ENCODE data around the gene CTLA4.
A peak's percentile ranks its signal among the peaks of the same experiment; 100 is the strongest.

The CTLA4 gene

DNA sequence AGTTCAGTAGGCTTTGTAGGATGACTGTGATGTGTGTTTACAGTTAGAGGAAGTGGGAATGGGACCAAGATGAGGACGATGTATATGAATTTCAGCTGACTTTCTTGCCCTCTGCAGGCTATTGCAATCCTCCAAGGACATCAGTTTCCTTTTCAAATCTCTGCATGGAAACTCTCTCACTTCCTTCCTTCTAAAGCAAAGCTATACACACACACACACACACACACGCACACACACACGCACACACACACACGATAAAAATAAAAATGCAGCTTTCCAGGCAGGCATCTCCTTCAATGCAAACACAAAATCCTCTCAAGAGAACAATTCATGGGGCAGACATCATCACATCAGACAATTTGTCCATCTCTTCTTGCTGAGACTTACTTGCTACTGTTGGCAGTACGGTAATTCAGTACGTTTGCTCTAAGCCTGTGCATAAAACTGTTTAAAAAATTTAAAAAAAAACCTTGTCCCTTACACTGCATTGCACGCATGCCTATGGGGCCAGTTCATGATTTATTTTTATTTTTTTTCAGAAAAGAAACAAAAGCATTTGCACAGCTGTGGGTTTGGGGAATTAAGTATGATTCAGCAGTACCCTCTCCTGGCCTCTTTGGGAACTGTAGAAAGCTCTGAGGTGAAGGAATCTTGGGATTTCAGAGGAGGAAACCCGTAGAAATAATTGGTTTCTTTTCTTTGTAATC, 41.8 kb downstream of the CTLA4 start:
- no peak overlapping the region for H3K4me3 ChIP-seq (ENCODE audit: control insufficient read depth in 1 of 7, extremely low read depth in 1 of 7, insufficient read depth in 4 of 7, low read depth in 2 of 7, low read length in 6 of 7)
- ChIA-PET POLR2A (interaction anchor here (0.7 kb wide), 1 partner anchor 93 kb away, joined by 3 read pairs; no protein-coding TSS in a partner anchor), CTCF (interaction anchor here (0.8 to 2.2 kb wide), 5 partner anchors 9 to 427 kb away, joined by 3 to 6 read pairs (median 4); no protein-coding TSS in a partner anchor)
- DNase-seq, result peak in 2 of 3 donors; percentile 22 to 34
- no peaks in the 10 kb centered on the region for H3K27me3 ChIP-seq (replicated peaks in 2 of 5; ENCODE audit: control insufficient read depth in 4 of 5, insufficient read depth in 5 of 5, low read length in 4 of 5)
- H3K9me3 ChIP-seq (ENCODE audit: control extremely low read depth in 1 of 5, control insufficient read depth in 4 of 5, insufficient read depth in 2 of 5, low read depth in 1 of 5, low read length in 4 of 5), result no peaks in the 10 kb centered on the region
- WGBS (ENCODE audit: insufficient coverage), result 31% methylated on average over 4 of the region's 8 CpGs
- peaks cover 0 to 12% (median 6%) of the 10 kb centered on the region in 4 experiments for H3K4me1 ChIP-seq (ENCODE audit: control extremely low read depth in 1 of 4, control insufficient read depth in 4 of 4, insufficient read depth in 4 of 4, low read length in 3 of 4)
- no peaks in the 10 kb centered on the region for H3K36me3 ChIP-seq (ENCODE audit: control insufficient read depth in 4 of 4, insufficient read depth in 4 of 4, low read length in 3 of 4)
- H3K27ac ChIP-seq (ENCODE audit: insufficient read depth in 1 of 2, low read depth in 1 of 2, low read length in 2 of 2, poor library complexity in 1 of 2, severe bottlenecking in 2 of 2), result no peak overlapping the region

DNA sequence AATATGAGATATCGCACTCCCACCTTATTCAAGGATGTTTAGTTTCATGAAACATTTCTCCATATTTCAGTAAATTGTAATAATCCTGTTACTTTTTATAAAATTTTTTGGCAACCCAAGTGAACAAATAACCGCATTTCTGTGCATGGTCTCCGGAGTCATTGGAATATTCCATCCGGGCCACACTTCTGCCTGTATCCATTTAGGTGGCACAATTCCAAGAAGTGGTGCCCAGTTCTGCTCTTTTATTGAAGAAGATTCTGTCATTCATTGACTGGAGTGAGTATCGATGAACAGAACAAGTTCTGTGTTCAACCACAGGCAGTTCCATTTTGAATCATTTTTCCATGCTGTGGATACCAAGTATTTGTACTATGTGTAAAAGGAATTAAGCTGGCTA, 42.4 kb downstream of the CTLA4 start:
- no peak overlapping the region for H3K27ac ChIP-seq (ENCODE audit: insufficient read depth in 1 of 2, low read depth in 1 of 2, low read length in 2 of 2, poor library complexity in 1 of 2, severe bottlenecking in 2 of 2)
- no peak for DNase-seq
- ChIA-PET CTCF (interaction anchor here (1.1 to 2.2 kb wide), 4 partner anchors 10 to 427 kb away, joined by 3 to 6 read pairs (median 4); no protein-coding TSS in a partner anchor), POLR2A (no interaction called here)
- H3K27me3 ChIP-seq (replicated peaks in 2 of 5; ENCODE audit: control insufficient read depth in 4 of 5, insufficient read depth in 5 of 5, low read length in 4 of 5), result no peaks in the 10 kb centered on the region
- H3K4me1 ChIP-seq (ENCODE audit: control extremely low read depth in 1 of 4, control insufficient read depth in 4 of 4, insufficient read depth in 4 of 4, low read length in 3 of 4), result peaks cover 0 to 13% (median 7%) of the 10 kb centered on the region in 4 experiments
- 89% methylated on average over 4 of the region's 5 CpGs for WGBS (ENCODE audit: insufficient coverage)
- H3K4me3 ChIP-seq (ENCODE audit: control insufficient read depth in 1 of 7, extremely low read depth in 1 of 7, insufficient read depth in 4 of 7, low read depth in 2 of 7, low read length in 6 of 7), result no peak overlapping the region
- H3K36me3 ChIP-seq (ENCODE audit: control insufficient read depth in 4 of 4, insufficient read depth in 4 of 4, low read length in 3 of 4), result no peaks in the 10 kb centered on the region
- H3K9me3 ChIP-seq (ENCODE audit: control extremely low read depth in 1 of 5, control insufficient read depth in 4 of 5, insufficient read depth in 2 of 5, low read depth in 1 of 5, low read length in 4 of 5), result no peaks in the 10 kb centered on the region

DNA sequence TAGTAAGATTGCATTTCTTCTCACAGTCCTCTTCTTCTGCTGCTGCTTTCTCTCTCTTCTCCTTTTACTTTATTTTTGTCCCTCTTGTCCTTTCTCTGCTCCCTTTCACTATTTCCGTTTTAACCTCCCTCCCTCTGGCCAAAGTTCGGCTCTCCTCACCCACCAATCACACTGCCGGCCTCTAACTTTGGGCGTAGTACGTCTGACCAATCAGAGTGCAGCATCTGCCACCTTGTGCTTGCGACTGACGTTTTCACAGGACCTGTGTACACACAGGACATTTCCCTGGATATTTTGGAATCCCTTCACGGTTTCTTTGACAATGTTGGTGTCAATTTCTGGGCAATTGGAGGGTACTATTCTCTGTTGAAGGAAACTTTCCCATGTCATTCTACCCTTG, 46.4 kb downstream of the CTLA4 start:
- DNase-seq, result no peak
- Histone ChIP-seq H3K27me3 (replicated peaks in 2 of 5; ENCODE audit: control insufficient read depth in 4 of 5, insufficient read depth in 5 of 5, low read length in 4 of 5) (no peaks in the 10 kb centered on the region), H3K9me3 (ENCODE audit: control extremely low read depth in 1 of 5, control insufficient read depth in 4 of 5, insufficient read depth in 2 of 5, low read depth in 1 of 5, low read length in 4 of 5) (no peaks in the 10 kb centered on the region), H3K4me1 (ENCODE audit: control extremely low read depth in 1 of 4, control insufficient read depth in 4 of 4, insufficient read depth in 4 of 4, low read length in 3 of 4) (peaks cover 0 to 14% (median 9%) of the 10 kb centered on the region in 4 experiments), H3K27ac (ENCODE audit: insufficient read depth in 1 of 2, low read depth in 1 of 2, low read length in 2 of 2, poor library complexity in 1 of 2, severe bottlenecking in 2 of 2) (no peak overlapping the region), H3K4me3 (ENCODE audit: control insufficient read depth in 1 of 7, extremely low read depth in 1 of 7, insufficient read depth in 4 of 7, low read depth in 2 of 7, low read length in 6 of 7) (no peak overlapping the region), H3K36me3 (ENCODE audit: control insufficient read depth in 4 of 4, insufficient read depth in 4 of 4, low read length in 3 of 4) (no peaks in the 10 kb centered on the region)
- CTCF ChIA-PET, result no interaction called here
- 96% methylated on average over 8 of the region's 8 CpGs for WGBS (ENCODE audit: insufficient coverage)
- POLR2A ChIA-PET, result no interaction called here

DNA sequence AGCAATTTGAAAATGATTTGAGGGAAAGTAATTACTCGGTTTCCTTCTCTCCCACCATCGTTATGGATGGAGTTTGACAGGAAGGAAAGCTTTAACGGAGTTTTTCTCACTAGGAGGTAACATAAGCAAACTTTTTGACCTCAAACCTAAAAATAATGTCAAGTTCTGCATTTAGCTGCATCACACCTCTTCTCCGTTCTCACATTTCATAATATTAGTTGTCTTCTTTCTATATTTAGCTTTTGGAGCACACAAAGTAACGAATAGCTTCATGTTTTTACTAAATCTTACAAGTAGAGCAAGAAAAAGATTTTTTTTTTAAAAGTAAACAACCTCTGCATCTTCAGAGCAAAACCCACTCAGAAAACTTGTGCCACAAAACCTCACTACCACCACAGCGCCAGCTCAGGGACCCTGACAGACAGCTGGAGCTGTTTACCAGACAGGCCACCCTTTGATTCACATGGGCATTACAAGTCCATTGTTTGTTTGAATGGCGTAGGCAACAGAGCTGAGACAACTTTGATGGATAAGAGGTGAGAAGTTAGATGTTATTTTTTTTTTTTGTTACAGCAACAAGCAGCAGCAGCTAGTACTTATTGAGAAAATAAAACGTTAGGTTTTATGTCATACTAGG, 47.1 kb downstream of the CTLA4 start:
- Histone ChIP-seq H3K4me1 (ENCODE audit: control extremely low read depth in 1 of 4, control insufficient read depth in 4 of 4, insufficient read depth in 4 of 4, low read length in 3 of 4) (peaks cover 0 to 11% (median 6%) of the 10 kb centered on the region in 4 experiments), H3K27me3 (replicated peaks in 2 of 5; ENCODE audit: control insufficient read depth in 4 of 5, insufficient read depth in 5 of 5, low read length in 4 of 5) (no peaks in the 10 kb centered on the region), H3K36me3 (ENCODE audit: control insufficient read depth in 4 of 4, insufficient read depth in 4 of 4, low read length in 3 of 4) (no peaks in the 10 kb centered on the region), H3K4me3 (ENCODE audit: control insufficient read depth in 1 of 7, extremely low read depth in 1 of 7, insufficient read depth in 4 of 7, low read depth in 2 of 7, low read length in 6 of 7) (peak overlapping the region in 1 of 7 experiments; percentile 40), H3K9me3 (ENCODE audit: control extremely low read depth in 1 of 5, control insufficient read depth in 4 of 5, insufficient read depth in 2 of 5, low read depth in 1 of 5, low read length in 4 of 5) (no peaks in the 10 kb centered on the region), H3K27ac (ENCODE audit: insufficient read depth in 1 of 2, low read depth in 1 of 2, low read length in 2 of 2, poor library complexity in 1 of 2, severe bottlenecking in 2 of 2) (no peak overlapping the region)
- ChIA-PET POLR2A (no interaction called here), CTCF (no interaction called here)
- WGBS (ENCODE audit: insufficient coverage), result 84% methylated on average over 2 of the region's 8 CpGs
- peak in 2 of 3 donors; percentile 49 to 57 for DNase-seq

DNA sequence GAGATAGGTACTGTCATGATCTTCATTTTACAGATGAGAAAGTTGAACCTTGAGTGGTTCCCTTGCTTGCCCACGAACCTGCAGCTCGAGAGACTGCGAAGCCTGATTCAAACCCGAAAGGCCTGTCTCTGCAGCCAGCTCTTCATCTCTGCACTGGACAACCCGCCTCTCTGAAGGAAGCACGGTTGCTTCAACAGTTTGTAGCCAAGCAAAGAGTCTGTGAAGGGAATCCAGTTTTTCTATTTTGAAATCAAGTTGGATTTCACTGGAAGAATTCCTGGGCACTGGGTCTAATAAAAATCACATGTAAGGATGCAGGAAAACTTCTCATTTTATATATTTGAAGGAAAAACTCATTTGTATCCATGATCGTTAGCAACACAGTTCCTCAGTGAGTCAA, 47.7 kb downstream of the CTLA4 start:
- Histone ChIP-seq H3K4me3 (ENCODE audit: control insufficient read depth in 1 of 7, extremely low read depth in 1 of 7, insufficient read depth in 4 of 7, low read depth in 2 of 7, low read length in 6 of 7) (no peak overlapping the region), H3K4me1 (ENCODE audit: control extremely low read depth in 1 of 4, control insufficient read depth in 4 of 4, insufficient read depth in 4 of 4, low read length in 3 of 4) (peaks cover 0 to 11% (median 6%) of the 10 kb centered on the region in 4 experiments), H3K27me3 (replicated peaks in 2 of 5; ENCODE audit: control insufficient read depth in 4 of 5, insufficient read depth in 5 of 5, low read length in 4 of 5) (no peaks in the 10 kb centered on the region), H3K27ac (ENCODE audit: insufficient read depth in 1 of 2, low read depth in 1 of 2, low read length in 2 of 2, poor library complexity in 1 of 2, severe bottlenecking in 2 of 2) (no peak overlapping the region), H3K36me3 (ENCODE audit: control insufficient read depth in 4 of 4, insufficient read depth in 4 of 4, low read length in 3 of 4) (no peaks in the 10 kb centered on the region), H3K9me3 (ENCODE audit: control extremely low read depth in 1 of 5, control insufficient read depth in 4 of 5, insufficient read depth in 2 of 5, low read depth in 1 of 5, low read length in 4 of 5) (no peaks in the 10 kb centered on the region)
- 90% methylated on average over 6 of the region's 7 CpGs for WGBS (ENCODE audit: insufficient coverage)
- ChIA-PET CTCF (no interaction called here), POLR2A (interaction anchor here (0.7 kb wide), 1 partner anchor 302 kb away, joined by 3 read pairs; no protein-coding TSS in a partner anchor)
- no peak for DNase-seq

DNA sequence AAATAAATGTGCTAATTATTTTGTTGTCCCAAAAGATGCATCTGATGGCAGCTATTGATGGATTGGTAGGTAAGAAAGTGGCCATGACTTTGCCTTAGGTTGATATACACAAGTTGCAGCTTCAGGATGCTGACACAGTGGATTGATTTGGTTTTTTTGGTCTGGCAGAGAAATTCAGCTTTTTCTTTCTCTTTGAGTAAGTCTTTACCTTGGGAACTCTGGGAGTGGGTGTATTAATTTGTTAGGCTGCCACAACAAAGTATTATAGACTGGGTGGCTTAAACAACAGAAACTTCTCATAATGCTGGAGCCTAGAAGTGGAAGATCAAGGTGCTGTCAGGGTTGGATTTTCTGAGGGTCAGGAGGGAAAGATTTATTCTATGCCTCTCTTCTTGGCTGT, 49.2 kb downstream of the CTLA4 start:
- ChIA-PET CTCF (no interaction called here), POLR2A (interaction anchor here (0.6 kb wide), 1 partner anchor 20 kb away, joined by 3 read pairs; no protein-coding TSS in a partner anchor)
- Histone ChIP-seq H3K9me3 (ENCODE audit: control extremely low read depth in 1 of 5, control insufficient read depth in 4 of 5, insufficient read depth in 2 of 5, low read depth in 1 of 5, low read length in 4 of 5) (no peaks in the 10 kb centered on the region), H3K4me3 (ENCODE audit: control insufficient read depth in 1 of 7, extremely low read depth in 1 of 7, insufficient read depth in 4 of 7, low read depth in 2 of 7, low read length in 6 of 7) (no peak overlapping the region), H3K4me1 (ENCODE audit: control extremely low read depth in 1 of 4, control insufficient read depth in 4 of 4, insufficient read depth in 4 of 4, low read length in 3 of 4) (peaks cover 0 to 11% (median 6%) of the 10 kb centered on the region in 4 experiments), H3K27ac (ENCODE audit: insufficient read depth in 1 of 2, low read depth in 1 of 2, low read length in 2 of 2, poor library complexity in 1 of 2, severe bottlenecking in 2 of 2) (no peak overlapping the region), H3K36me3 (ENCODE audit: control insufficient read depth in 4 of 4, insufficient read depth in 4 of 4, low read length in 3 of 4) (no peaks in the 10 kb centered on the region), H3K27me3 (replicated peaks in 2 of 5; ENCODE audit: control insufficient read depth in 4 of 5, insufficient read depth in 5 of 5, low read length in 4 of 5) (no peaks in the 10 kb centered on the region)
- DNase-seq, result no peak

DNA sequence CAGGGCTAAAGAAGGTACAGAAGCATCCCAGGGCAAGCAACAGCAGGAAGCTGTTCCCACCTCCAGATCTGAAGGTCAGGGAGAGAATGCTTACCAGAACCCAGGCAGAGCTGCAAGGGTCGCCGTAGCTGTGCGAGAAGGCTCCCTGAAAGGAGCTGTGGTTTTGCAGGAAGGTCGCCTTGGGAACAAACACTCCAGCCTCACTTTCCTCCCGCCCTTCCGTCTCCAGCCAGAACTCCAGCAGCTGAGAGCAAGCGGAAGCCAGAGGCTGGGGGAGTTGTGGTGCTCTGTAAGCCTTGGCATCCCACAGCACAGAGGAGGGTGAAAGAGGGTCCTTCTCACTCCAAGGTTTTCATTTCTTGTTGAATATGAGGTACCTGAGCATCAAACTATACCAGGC, 50.7 kb downstream of the CTLA4 start:
- Histone ChIP-seq H3K9me3 (ENCODE audit: control extremely low read depth in 1 of 5, control insufficient read depth in 4 of 5, insufficient read depth in 2 of 5, low read depth in 1 of 5, low read length in 4 of 5) (no peaks in the 10 kb centered on the region), H3K27me3 (replicated peaks in 2 of 5; ENCODE audit: control insufficient read depth in 4 of 5, insufficient read depth in 5 of 5, low read length in 4 of 5) (no peaks in the 10 kb centered on the region), H3K4me1 (ENCODE audit: control extremely low read depth in 1 of 4, control insufficient read depth in 4 of 4, insufficient read depth in 4 of 4, low read length in 3 of 4) (peaks cover 0 to 11% (median 6%) of the 10 kb centered on the region in 4 experiments), H3K4me3 (ENCODE audit: control insufficient read depth in 1 of 7, extremely low read depth in 1 of 7, insufficient read depth in 4 of 7, low read depth in 2 of 7, low read length in 6 of 7) (no peak overlapping the region), H3K36me3 (ENCODE audit: control insufficient read depth in 4 of 4, insufficient read depth in 4 of 4, low read length in 3 of 4) (no peaks in the 10 kb centered on the region), H3K27ac (ENCODE audit: insufficient read depth in 1 of 2, low read depth in 1 of 2, low read length in 2 of 2, poor library complexity in 1 of 2, severe bottlenecking in 2 of 2) (no peak overlapping the region)
- 100% methylated on average over 2 of the region's 7 CpGs for WGBS (ENCODE audit: insufficient coverage)
- CTCF ChIA-PET, result interaction anchor here (2.1 kb wide), 1 partner anchor 10 kb away, joined by 5 read pairs; no protein-coding TSS in a partner anchor
- POLR2A ChIA-PET, result no interaction called here
- no peak for DNase-seq
